ENCODE data around the gene CHST15. TPM values are rescaled to one million over a fixed set of nuclear protein-coding genes. Genes with fewer than 3 reads are reported as not detected.
A peak's percentile ranks its signal among the peaks of the same experiment; 100 is the strongest.

The CHST15 gene
- total and polyA plus RNA-seq, 11 donors = 0.88 to 27.1 (median 4.1) TPM

DNA sequence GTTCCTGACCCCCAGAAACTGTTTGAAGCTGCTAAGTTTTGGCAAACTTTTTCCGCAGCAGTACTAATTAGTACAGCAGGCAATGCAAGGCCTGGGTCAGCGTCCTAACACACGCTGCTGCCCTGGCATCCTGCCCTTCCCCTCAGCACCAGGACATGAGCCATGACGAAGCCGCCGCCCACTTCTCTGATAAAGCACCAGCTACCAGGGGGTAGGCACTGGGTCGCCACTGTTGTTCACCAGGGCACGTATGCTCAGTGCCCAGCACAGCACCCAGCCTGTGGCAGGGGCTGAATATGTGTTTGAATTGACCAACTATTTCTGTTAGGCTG lies 59.5 kb downstream of the CHST15 start:
- 48 to 73% (median 52%) methylated on average over 7 to 8 of the region's 8 CpGs for WGBS, 4 donors

DNA sequence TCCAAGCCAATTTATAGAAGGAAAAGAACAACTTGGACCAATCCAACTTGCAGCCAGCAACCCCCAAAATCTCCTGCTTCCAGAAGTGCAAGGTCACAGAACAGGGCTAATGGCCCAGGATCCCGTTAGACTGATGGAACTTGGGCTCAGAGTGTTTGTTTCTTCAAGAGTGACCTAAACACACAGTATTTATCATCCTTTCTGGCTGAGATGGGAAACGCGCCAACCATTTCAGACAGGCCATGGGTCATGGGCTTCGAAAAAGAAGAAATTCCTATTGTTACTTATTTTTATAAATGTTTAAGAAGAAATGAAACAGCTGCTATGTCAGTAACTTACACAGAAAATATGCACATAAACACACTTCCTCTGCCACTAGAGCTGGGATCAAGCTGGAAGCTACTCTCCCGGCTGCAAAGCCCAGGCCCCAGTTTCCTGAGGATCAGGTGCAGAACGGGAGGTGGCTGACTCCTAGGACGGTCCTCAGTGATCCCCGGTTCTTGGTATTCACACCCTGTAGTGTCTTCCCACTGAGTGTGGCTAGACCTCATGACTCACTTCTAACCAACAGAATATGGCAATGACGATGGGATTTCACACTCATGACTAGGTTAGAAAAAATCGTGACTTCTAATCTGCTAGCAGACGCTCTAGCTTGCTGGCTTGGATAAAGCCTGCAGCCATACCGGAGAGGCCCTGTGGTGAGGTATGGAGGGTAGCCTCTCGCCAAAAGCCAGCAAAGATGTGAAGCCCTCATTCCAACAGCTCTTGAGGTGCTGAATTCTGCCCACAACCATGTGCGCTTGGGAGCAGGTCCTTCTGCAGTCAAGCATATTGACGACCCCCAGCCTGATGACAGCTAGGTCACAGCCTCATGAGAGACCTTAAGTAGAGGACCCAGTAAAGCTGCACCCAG lies 60.2 kb downstream of the CHST15 start:
- peak overlapping the region in 1 of 12 donors; percentile 27 for H3K27ac ChIP-seq
- H3K4me3 ChIP-seq = no peak overlapping the region
- 62 to 74% (median 68%) methylated on average over 13 to 15 of the region's 15 CpGs for WGBS, 4 donors
- TF ChIP-seq, protein P1, sequence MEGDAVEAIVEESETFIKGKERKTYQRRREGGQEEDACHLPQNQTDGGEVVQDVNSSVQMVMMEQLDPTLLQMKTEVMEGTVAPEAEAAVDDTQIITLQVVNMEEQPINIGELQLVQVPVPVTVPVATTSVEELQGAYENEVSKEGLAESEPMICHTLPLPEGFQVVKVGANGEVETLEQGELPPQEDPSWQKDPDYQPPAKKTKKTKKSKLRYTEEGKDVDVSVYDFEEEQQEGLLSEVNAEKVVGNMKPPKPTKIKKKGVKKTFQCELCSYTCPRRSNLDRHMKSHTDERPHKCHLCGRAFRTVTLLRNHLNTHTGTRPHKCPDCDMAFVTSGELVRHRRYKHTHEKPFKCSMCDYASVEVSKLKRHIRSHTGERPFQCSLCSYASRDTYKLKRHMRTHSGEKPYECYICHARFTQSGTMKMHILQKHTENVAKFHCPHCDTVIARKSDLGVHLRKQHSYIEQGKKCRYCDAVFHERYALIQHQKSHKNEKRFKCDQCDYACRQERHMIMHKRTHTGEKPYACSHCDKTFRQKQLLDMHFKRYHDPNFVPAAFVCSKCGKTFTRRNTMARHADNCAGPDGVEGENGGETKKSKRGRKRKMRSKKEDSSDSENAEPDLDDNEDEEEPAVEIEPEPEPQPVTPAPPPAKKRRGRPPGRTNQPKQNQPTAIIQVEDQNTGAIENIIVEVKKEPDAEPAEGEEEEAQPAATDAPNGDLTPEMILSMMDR (IDR thresholded peaks at IDR 0.05) = no peak
- TF ChIP-seq POLR2A (IDR thresholded peaks at IDR 0.05) = no peak
- intact Hi-C loops (cut with DNase I) = no loop called here
- DNase-seq = no peak
- no peaks in the 10 kb centered on the region for H3K9me3 ChIP-seq
- ATAC-seq = peak in 1 of 4 donors; percentile 21
- H3K36me3 ChIP-seq = peaks cover 0 to 42% (median 0%) of the 10 kb centered on the region in 9 donors
- no peaks in the 10 kb centered on the region for H3K27me3 ChIP-seq
- H3K4me1 ChIP-seq = peaks cover 0 to 46% (median 6%) of the 10 kb centered on the region in 12 donors

More for the DNA sequence above, 59.5 kb downstream of the CHST15 start:
- H3K36me3 ChIP-seq = peaks cover 0 to 41% (median 0%) of the 10 kb centered on the region in 9 donors
- ATAC-seq (peak; percentile 32 to 75 (median 62)), DNase-seq (peak in 4 of 5 donors; percentile 35 to 65 (median 45))
- H3K27ac ChIP-seq = peak overlapping the region in 1 of 12 donors; percentile 27
- peaks cover 0 to 53% (median 6%) of the 10 kb centered on the region in 12 donors for H3K4me1 ChIP-seq
- no peaks in the 10 kb centered on the region for H3K27me3 ChIP-seq
- TF ChIP-seq, protein P1 (IDR thresholded peaks at IDR 0.05) = no peak
- no peak for TF ChIP-seq POLR2A (IDR thresholded peaks at IDR 0.05)
- H3K4me3 ChIP-seq = no peak overlapping the region
- intact Hi-C loops (cut with DNase I) = no loop called here
- no peaks in the 10 kb centered on the region for H3K9me3 ChIP-seq

GRCh38 chr10:124032087-124032935 lies 61.1 kb downstream of the CHST15 start:
- H3K4me1 ChIP-seq = peaks cover 0 to 39% (median 6%) of the 10 kb centered on the region in 12 donors
- intact Hi-C loops (cut with DNase I) = no loop called here
- DNase-seq (no peak), ATAC-seq (no peak)
- peaks cover 0 to 42% (median 0%) of the 10 kb centered on the region in 9 donors for H3K36me3 ChIP-seq
- H3K27me3 ChIP-seq = no peaks in the 10 kb centered on the region
- peak overlapping the region in 1 of 12 donors; percentile 27 for H3K27ac ChIP-seq
- no peak overlapping the region for H3K4me3 ChIP-seq
- no peaks in the 10 kb centered on the region for H3K9me3 ChIP-seq
- TF ChIP-seq, protein P1 (IDR thresholded peaks at IDR 0.05) = no peak
- TF ChIP-seq POLR2A (IDR thresholded peaks at IDR 0.05) = no peak
- 85 to 89% (median 88%) methylated on average over 8 of the region's 8 CpGs for WGBS, 4 donors
